Renal cortex interstitium (tissue), 11 donors: Measurements from ENCODE around the gene CCDC39. TPM values are rescaled to one million over a fixed set of nuclear protein-coding genes. Genes with fewer than 3 reads are reported as not detected.

Source experiments
- DNase-seq, 11 donors: peaks; one replicate each; pipeline ENCODE4 v3.0.0-alpha.2; 2013; ENCODE audit warnings: low read depth in 9 of 11, low spot score in 4 of 11; ENCODE audit errors: extremely low read depth in 1 of 11
- polyA plus RNA-seq, 3 donors: library from polyadenylated mRNA; unstranded; fragments of 120-200 nt; gene quantifications; one replicate each; pipeline ENCODE4 v1.2.1, GENCODE V29; 2013; ENCODE audit not compliant: insufficient read length in 3 of 3

Gene CCDC39
- polyA plus RNA-seq, 3 donors, result 4.6 to 10.9 (median 4.7) TPM

- no peak for DNase-seq
These were observed 107.3 kb downstream of the CCDC39 start for GRCh38 chr3:180571831-180572598.

- no peak for DNase-seq
These were observed 109.1 kb downstream of the CCDC39 start for GRCh38 chr3:180570238-180570637.

GRCh38 chr3:180564676-180565075 lies 114.6 kb downstream of the CCDC39 start:
- no peak for DNase-seq

Other genes starting within 250 kb of the CCDC39 start
- gene TTC14, start 77.3 kb downstream of the CCDC39 start, polyA plus RNA-seq, result 100 to 1,000 TPM in 2 of 3 donors, 10 to 100 TPM in 1; 91.5 to 156 (median 130) TPM
- 100 to 1,000 TPM; 216 to 234 (median 217) TPM for gene FXR1, start 233.2 kb upstream of the CCDC39 start, polyA plus RNA-seq